Heart right ventricle (tissue), 16 donors: ENCODE measurements around the gene MEX3C. TPM values are rescaled to one million over a fixed set of nuclear protein-coding genes. Genes with fewer than 3 reads are reported as not detected.

ENCODE experiments used
- ATAC-seq, 8 donors: fragments of 200-7000 bp; cut with Tn5 transposase; one replicate each; pipeline ENCODE4 v1.9.1; 2020; ENCODE audit warnings: mild to moderate bottlenecking in 8 of 8, moderate library complexity in 8 of 8, moderate number of reproducible peaks in 1 of 8
- DNase-seq, 2 donors: peaks; one replicate each; pipeline ENCODE4 v3.0.0-alpha.2; 2020
- H3K27ac ChIP-seq, 10 donors: fragments of 200-600 bp; sonication (generic) in 2 of 10; one replicate each; pipeline versions ENCODE4 v1.5.0 to v1.8.0; 2020 to 2022; ENCODE audit warnings: mild to moderate bottlenecking in 3 of 10
- H3K27me3 ChIP-seq, 7 donors: fragments of 200-600 bp; one replicate each; pipeline ENCODE4 v1.8.0; 2021 to 2022; ENCODE audit warnings: mild to moderate bottlenecking in 2 of 7
- H3K36me3 ChIP-seq, 9 donors: fragments of 200-600 bp; sonication (generic) in 1 of 9; one replicate each; pipeline versions ENCODE4 v1.5.0 to v1.8.0; 2020 to 2022; ENCODE audit warnings: mild to moderate bottlenecking in 2 of 9
- H3K4me1 ChIP-seq, 9 donors: fragments of 200-600 bp; sonication (generic) in 1 of 9; one replicate each; pipeline versions ENCODE4 v1.5.0 to v1.8.0; 2020 to 2022; ENCODE audit warnings: mild to moderate bottlenecking in 4 of 9
- H3K4me3 ChIP-seq, 10 donors: fragments of 200-600 bp; sonication (generic) in 2 of 10; one replicate each; pipeline versions ENCODE4 v1.5.0 to v1.8.0; 2020 to 2022; ENCODE audit warnings: mild to moderate bottlenecking in 7 of 10, moderate library complexity in 2 of 10
- H3K9me3 ChIP-seq, 11 donors: fragments of 200-600 bp in 10 of 11; sonication (generic) in 2 of 11; one replicate each; pipeline versions ENCODE4 v1.5.0 to v1.8.0; 2013 to 2022; ENCODE audit warnings: mild to moderate bottlenecking in 2 of 11, control low read depth in 1 of 11, moderate library complexity in 1 of 11
- CTCF ChIP-seq, 9 donors: fragments of 200-600 bp; sonication (generic) in 2 of 9; IDR thresholded peaks; one replicate each; pipeline versions ENCODE4 v1.5.0 to v1.8.0; 2021 to 2022; ENCODE audit warnings: antibody characterized with exemption in 9 of 9, mild to moderate bottlenecking in 5 of 9, moderate library complexity in 1 of 9
- WGBS, 2 donors: extraction: QIAGEN DNeasy Blood & Tissue Kit; methylation state at CpG; one replicate each; pipeline ENCODE4 v1.1.7; 2013; ENCODE audit warnings: inconsistent platforms in 1 of 2; 5-methylcytosine and 5-hydroxymethylcytosine counted together
- intact Hi-C, 10 donors: fragments of 100-400 bp; cut with DNase I; formaldehyde crosslinking; loops; one replicate each; pipeline versions ENCODE4 v1.11.1 to v1.14.2; 2022
- polyA plus RNA-seq, 2 donors: library from polyadenylated mRNA; stranded (reverse); fragments of 200-250 nt; gene quantifications; one replicate each; pipeline ENCODE4 v1.2.3, GENCODE V29; 2013
- total RNA-seq, 10 donors: library from RNA; stranded (reverse); fragmentation: NEBNext Ultra II Directional in 3 of 10; extraction: Animal tissue kit (Norgen Biotek cat#: 25700) in 3 of 10; gene quantifications; one replicate each; pipeline versions ENCODE4 v1.2.1 to v1.2.4, GENCODE V29; 2021 to 2023
- donor health status: Arrhythmogenic right ventricular cardiomyopathy.
- donor health status: ischemic (EF 13 %, LVEDD 7.1; RV severe dilation, severe dysfunction).
- donor health status: healthy with polysubstance abuse.
- donor health status: DM: no; HTN: yes; CAD: no.
- donor health status: DM: no; HTN: no; CAD: no.
- donor health status: ischemic (EF 25% LVEDD 6.9; RV normal size, moderate dysfunction).
- donor health status: ischemic (EF 25% LVEDD 5.7; RV mildly dilated, moderate dysfunction).
- donor health status: healthy.
- donor health status: DM: yes; HTN: yes; CAD: no.
- donor health status: Ischemic cardiomyopathy.
- donor health status: ischemic (EF 35%, LVEDD 5.7; RV mildly dilated, moderate dysfunction).
- donor health status: nonischemic (EF 11% LVEDD 7.7; RV severe dilation, severe dysfunction).
- donor health status: DM: yes; HTN: yes; CAD: no.
- donor health status: PGD.
- donor health status: ischemic (EF 29% LVEDD 5.4; RV normal size, mild dysfunction).
- donor health status: nonischemic (EF 23%, LVEDD 6.1; RV moderate dilation, normal function).

Gene MEX3C
- total and polyA plus RNA-seq, 12 donors: 6.8 to 24.2 (median 19.4) TPM

- 88 to 91% methylated on average over 1 of the region's 1 CpG for WGBS, 2 donors
- peaks cover 0 to 55% (median 38%) of the 10 kb centered on the region in 9 donors for H3K4me1 ChIP-seq
Measured at GRCh38 chr18:51185075-51185474, 12.4 kb downstream of the MEX3C start.

DNA sequence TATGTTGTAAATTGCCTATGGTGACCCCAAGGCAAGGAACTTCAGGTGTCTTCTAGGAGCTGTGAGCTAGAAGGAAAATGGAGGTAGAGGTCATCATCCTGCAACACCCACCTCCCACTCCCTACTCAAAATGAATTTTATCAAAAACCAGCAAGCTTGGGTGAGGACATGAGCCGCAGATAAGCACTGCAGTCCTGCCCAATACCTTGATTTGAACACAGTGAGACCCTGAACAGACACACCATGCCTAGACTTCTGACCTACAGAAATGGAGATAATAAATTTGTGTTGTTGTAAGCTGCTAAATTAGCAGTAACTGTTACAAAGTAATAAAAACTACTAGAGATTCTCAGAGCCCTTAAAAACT is 13.4 kb downstream of the MEX3C start:
- H3K9me3 ChIP-seq: no peaks in the 10 kb centered on the region
- DNase-seq: no peak
- H3K4me1 ChIP-seq: peaks cover 0 to 49% (median 34%) of the 10 kb centered on the region in 9 donors
- no peak overlapping the region for H3K4me3 ChIP-seq
- no peak overlapping the region for H3K27ac ChIP-seq
- intact Hi-C loops: no loop called here
- H3K27me3 ChIP-seq: no peaks in the 10 kb centered on the region
- TF ChIP-seq CTCF (IDR thresholded peaks at IDR 0.05): no peak
- no peak for ATAC-seq
- H3K36me3 ChIP-seq: peaks cover 0 to 20% (median 0%) of the 10 kb centered on the region in 9 donors
- WGBS, 2 donors: 89 to 100% methylated on average over 1 of the region's 1 CpG

More at GRCh38 chr18:51185075-51185474, 12.4 kb downstream of the MEX3C start:
- Histone ChIP-seq H3K27me3 (no peaks in the 10 kb centered on the region), H3K36me3 (peaks cover 0 to 20% (median 0%) of the 10 kb centered on the region in 9 donors), H3K9me3 (no peaks in the 10 kb centered on the region), H3K4me3 (no peak overlapping the region), H3K27ac (no peak overlapping the region)
- TF ChIP-seq CTCF (IDR thresholded peaks at IDR 0.05): no peak
- intact Hi-C loops: no loop called here
- DNase-seq: no peak
- ATAC-seq: peak in 1 of 8 donors; percentile 65

DNA sequence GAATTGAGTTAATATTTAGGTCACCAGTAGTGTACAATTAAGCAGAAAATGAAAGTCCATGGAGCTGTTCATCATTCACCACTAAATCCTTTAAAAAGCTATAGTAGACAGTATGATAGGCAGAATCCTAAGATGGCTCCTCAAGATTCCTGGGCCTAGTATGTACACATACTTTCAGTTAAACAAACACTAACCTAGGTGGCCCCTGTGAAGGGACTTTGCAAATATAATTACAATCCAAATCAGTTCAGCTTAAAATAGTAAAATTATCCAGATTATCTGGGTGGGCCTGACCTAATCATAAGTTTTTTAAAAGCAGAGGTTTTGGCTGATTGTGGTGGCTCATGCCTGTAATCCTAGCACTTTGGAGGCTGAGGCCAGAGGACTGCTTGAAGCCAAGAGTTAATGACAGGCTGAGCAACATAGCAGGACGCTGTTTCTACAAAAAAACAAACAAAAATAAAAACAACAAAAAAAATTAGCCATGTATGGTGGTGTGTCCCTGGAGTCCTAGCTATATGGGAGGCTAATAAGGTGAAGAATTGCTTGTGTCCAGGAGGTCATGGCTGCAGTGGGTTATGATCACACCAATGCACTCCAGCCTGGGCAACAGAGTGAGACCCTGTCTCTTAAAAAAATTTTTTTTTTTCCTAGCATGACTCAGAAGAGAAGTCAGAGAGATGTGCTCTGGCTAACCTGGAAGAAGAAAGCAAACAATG is 13.9 kb downstream of the MEX3C start:
- H3K36me3 ChIP-seq: peaks cover 0 to 20% (median 0%) of the 10 kb centered on the region in 9 donors
- no peak overlapping the region for H3K27ac ChIP-seq
- 92 to 95% methylated on average over 1 of the region's 1 CpG for WGBS, 2 donors
- no peaks in the 10 kb centered on the region for H3K9me3 ChIP-seq
- ATAC-seq (no peak), DNase-seq (no peak)
- intact Hi-C loops: no loop called here
- H3K4me3 ChIP-seq: no peak overlapping the region
- H3K27me3 ChIP-seq: no peaks in the 10 kb centered on the region
- H3K4me1 ChIP-seq: peaks cover 0 to 44% (median 34%) of the 10 kb centered on the region in 9 donors
- no peak for TF ChIP-seq CTCF (IDR thresholded peaks at IDR 0.05)

DNA sequence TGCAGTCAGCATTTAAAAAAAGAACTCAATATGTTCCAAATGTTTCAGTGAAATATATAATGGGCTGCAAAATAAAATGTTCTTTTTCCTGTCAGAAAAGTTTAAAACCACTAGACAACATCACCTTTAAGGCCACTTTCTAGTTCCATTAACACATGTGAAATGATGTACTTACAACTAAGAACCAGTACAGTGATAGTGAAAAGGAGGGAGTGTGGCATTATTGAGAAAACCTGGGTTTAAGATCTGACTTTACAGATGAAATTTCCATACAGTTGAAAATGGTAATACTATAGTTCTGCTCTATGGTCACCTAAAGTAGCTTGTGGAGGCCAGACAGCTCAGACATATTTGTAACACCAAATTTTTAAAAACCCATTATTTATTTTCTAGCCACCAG is 14.7 kb downstream of the MEX3C start:
- Histone ChIP-seq H3K4me1 (peaks cover 0 to 40% (median 27%) of the 10 kb centered on the region in 9 donors), H3K36me3 (peaks cover 0 to 20% (median 0%) of the 10 kb centered on the region in 9 donors), H3K27ac (no peak overlapping the region), H3K4me3 (no peak overlapping the region), H3K27me3 (no peaks in the 10 kb centered on the region), H3K9me3 (no peaks in the 10 kb centered on the region)
- intact Hi-C loops: no loop called here
- ATAC-seq: no peak
- DNase-seq: no peak
- no peak for TF ChIP-seq CTCF (IDR thresholded peaks at IDR 0.05)
